HCT116 (cell line): Measurements from ENCODE around the gene SUPT6H. TPM values are rescaled to one million over a fixed set of nuclear protein-coding genes. Genes with fewer than 3 reads are reported as not detected.

ENCODE experiments used
- ATAC-seq: fragments of 200-7000 bp; cut with Tn5 transposase; 2 replicates; pipeline ENCODE4 v1.9.1; 2020; ENCODE audit warnings: mild to moderate bottlenecking, moderate library complexity
- BruUV-seq: library from RNA; stranded (reverse); fragments of 400-500 nt; replicated peaks from 2 replicates; lab custom pipeline; 2021; lab: Mats Ljungman, UMichigan
- CTCF ChIA-PET: fragments of 300-600 bp; sonication (Branson Sonifier 250); formaldehyde crosslinking; loops from one replicate; lab custom pipeline; 2021; ENCODE audit warnings: antibody characterized with exemption; lab: Charles Lee
- POLR2A ChIA-PET: fragments of 300-600, 350-600 bp; sonication (Branson Sonifier 250); formaldehyde crosslinking; loops from one replicate; lab custom pipeline; 2021; ENCODE audit warnings: antibody characterized with exemption; lab: Charles Lee
- RAD21 ChIA-PET, 2 experiments: fragments of 300-600 bp; sonication (Branson Sonifier 250); formaldehyde crosslinking; loops; one replicate each; lab custom pipeline; 2023; ENCODE audit warnings: low total read pairs in 2 of 2; ENCODE audit not compliant: uncharacterized antibody in 2 of 2, unreplicated experiment in 2 of 2, low non-redundant PET in 1 of 2; lab: Charles Lee
- DNase-seq: peaks from one replicate; pipeline ENCODE4 v3.0.0-alpha.2; 2010; ENCODE audit warnings: low read depth, low spot score
- H2AFZ ChIP-seq: fragments of 200-600 bp; shearing (Covaris generic), sonication (generic); 2 replicates; pipeline ENCODE4 v1.6.1; 2017; ENCODE audit warnings: low read depth, mixed run types, mixed read lengths, antibody characterized with exemption, low read length; ENCODE audit not compliant: poor library complexity, severe bottlenecking
- H3K27ac ChIP-seq: 2 replicates; pipeline ENCODE4 v1.5.1; 2012; ENCODE audit warnings: low read depth, low read length
- H3K27me3 ChIP-seq: fragments of 200-600 bp; sonication (generic); 2 replicates; pipeline ENCODE4 v1.6.1; 2016; ENCODE audit warnings: mixed run types, low read length, mixed read lengths; ENCODE audit not compliant: insufficient read depth
- H3K36me3 ChIP-seq, 2 experiments: fragments of 200-500 bp in 1 of 2; fragments of 200-600 bp in 1 of 2; sonication (Bioruptor generic) in 1 of 2; sonication (generic) in 1 of 2; 2 replicates each; pipeline versions ENCODE4 v1.5.1 to v1.6.1; 2014 to 2016; ENCODE audit warnings: low read length in 2 of 2, inconsistent platforms in 1 of 2, mixed read lengths in 1 of 2, mixed run types in 1 of 2; ENCODE audit not compliant: insufficient read depth in 2 of 2, control insufficient read depth in 1 of 2
- H3K4me1 ChIP-seq, 2 experiments: fragments of 200-600 bp in 1 of 2; sonication (generic) in 1 of 2; 2 replicates each; pipeline versions ENCODE4 v1.5.1 to v1.6.1; 2012 to 2017; ENCODE audit warnings: low read length in 2 of 2, inconsistent platforms in 1 of 2, mild to moderate bottlenecking in 1 of 2, mixed read lengths in 1 of 2, mixed run types in 1 of 2, moderate library complexity in 1 of 2; ENCODE audit not compliant: insufficient read depth in 2 of 2, control insufficient read depth in 1 of 2
- H3K4me2 ChIP-seq: fragments of 200-600 bp; sonication (generic); 2 replicates; pipeline ENCODE4 v1.6.1; 2017; ENCODE audit warnings: mixed run types, low read length, mixed read lengths
- H3K4me3 ChIP-seq, 2 experiments: fragments of 200-600 bp in 1 of 2; sonication (generic) in 1 of 2; replicated peaks in 1 of 2; 2 replicates each; pipeline ENCODE4 v1.5.1; 2011 to 2016; ENCODE audit warnings: low read length in 2 of 2, control low read depth in 1 of 2, low read depth in 1 of 2, mild to moderate bottlenecking in 1 of 2, mixed read lengths in 1 of 2, mixed run types in 1 of 2
- H3K79me2 ChIP-seq: fragments of 200-600 bp; sonication (generic); 2 replicates; pipeline ENCODE4 v1.6.1; 2017; ENCODE audit warnings: mild to moderate bottlenecking, mixed run types, low read length, moderate library complexity, mixed read lengths; ENCODE audit not compliant: insufficient read depth
- H3K9ac ChIP-seq: fragments of 200-600 bp; sonication (generic); 2 replicates; pipeline ENCODE4 v1.6.1; 2016; ENCODE audit warnings: low read length, mixed read lengths
- H3K9me2 ChIP-seq: fragments of 200-600 bp; sonication (generic), shearing (Covaris generic); 2 replicates; pipeline ENCODE4 v1.6.1; 2017; ENCODE audit warnings: mixed run types, mild to moderate bottlenecking, moderate library complexity; ENCODE audit not compliant: insufficient read depth
- H3K9me3 ChIP-seq, 2 experiments: fragments of 200-500 bp in 1 of 2; fragments of 200-600 bp in 1 of 2; sonication (Bioruptor generic) in 1 of 2; sonication (generic) in 1 of 2; 2 replicates each; pipeline ENCODE4 v1.6.1; 2014 to 2017; ENCODE audit warnings: low read length in 2 of 2, mixed read lengths in 2 of 2, inconsistent platforms in 1 of 2, low read depth in 1 of 2, mild to moderate bottlenecking in 1 of 2, mixed run types in 1 of 2, moderate library complexity in 1 of 2; ENCODE audit not compliant: control insufficient read depth in 1 of 2, insufficient read depth in 1 of 2
- H4K20me1 ChIP-seq: fragments of 200-600 bp; sonication (generic), shearing (Covaris generic); 2 replicates; pipeline ENCODE4 v1.6.1; 2017; ENCODE audit warnings: mixed run types, mild to moderate bottlenecking, moderate library complexity; ENCODE audit not compliant: insufficient read depth
- CBX3 ChIP-seq: IDR thresholded peaks from 2 replicates; pipeline ENCODE4 v1.6.1; 2012; ENCODE audit warnings: low read depth
- CEBPB ChIP-seq: IDR thresholded peaks from 2 replicates; pipeline ENCODE4 v1.6.1; 2012; ENCODE audit warnings: low read depth
- EGR1 ChIP-seq: IDR thresholded peaks from 2 replicates; pipeline ENCODE4 v1.6.1; 2012; ENCODE audit warnings: low read depth
- ELF1 ChIP-seq: IDR thresholded peaks from 2 replicates; pipeline ENCODE4 v1.6.1; 2012; ENCODE audit warnings: low read depth, borderline replicate concordance
- EZH2phosphoT487 ChIP-seq: fragments of 200-600 bp; IDR thresholded peaks from 2 replicates; pipeline ENCODE4 v1.6.1; 2018; ENCODE audit warnings: antibody characterized with exemption, borderline replicate concordance
- POLR2AphosphoS5 ChIP-seq: IDR thresholded peaks from 2 replicates; pipeline ENCODE4 v1.6.1; 2011; ENCODE audit warnings: mild to moderate bottlenecking, low read depth, low read length, moderate library complexity
- SRF ChIP-seq: IDR thresholded peaks from 2 replicates; pipeline ENCODE4 v1.6.1; 2012; ENCODE audit warnings: low read depth
- intact Hi-C: fragments of 100-400 bp; cut with micrococcal nuclease; formaldehyde crosslinking; loops from 2 replicates; pipeline ENCODE4 v1.10.0; 2022
- total RNA-seq: library from RNA; stranded (reverse); gene quantifications from one replicate; pipeline ENCODE4 v1.2.1, GENCODE V29; 2021; ENCODE audit not compliant: unreplicated experiment
- TF ChIP-seq, protein P1 (sequence below): IDR thresholded peaks from 2 replicates; pipeline ENCODE4 v1.6.1; 2011; ENCODE audit warnings: mild to moderate bottlenecking, low read length, moderate library complexity; ENCODE audit not compliant: insufficient replicate concordance; ENCODE audit errors: extremely low read depth
- TF ChIP-seq, protein P2 (sequence below): IDR thresholded peaks from 2 replicates; pipeline ENCODE4 v1.6.1; 2012

SUPT6H gene
- total RNA-seq, 1 experiment from 2014 or later, result 62.1 TPM

GRCh38 chr17:28645576-28645939 is 16.4 kb upstream of the SUPT6H start:
- Histone ChIP-seq H3K4me3 (peak overlapping the region; percentile 61 to 77), H3K27me3 (no peaks in the 10 kb centered on the region), H3K4me2 (peak overlapping the region; percentile 90), H4K20me1 (peaks cover 7% of the 10 kb centered on the region; the same call in 1 of the 2 replicates), H3K4me1 (peaks cover 12 to 29% of the 10 kb centered on the region in 2 experiments), H2AFZ (no peak overlapping the region), H3K79me2 (peaks cover 42% of the 10 kb centered on the region), H3K27ac (peak overlapping the region; percentile 74)
- ChIA-PET POLR2A (interaction anchor here (3.1 kb wide), 1 partner anchor 16 kb away, joined by 19 read pairs; the partner anchor contains the start of genes SDF2 and SUPT6H), CTCF (interaction anchor here (0.9 to 2.3 kb wide), 8 partner anchors 11 to 471 kb away, joined by 3 to 10 read pairs (median 4); partner anchors contain the start of genes PHF12, RPL23A, SDF2 and SUPT6H)
- TF ChIP-seq POLR2AphosphoS5, result no peak
- TF ChIP-seq CBX3, result 0 out of 2 replicates have a peak, but pooled peaks have one; percentile 8
- TF ChIP-seq, all 23 proteins: peak for 1
- Histone ChIP-seq H3K36me3 (peaks cover 27 to 33% of the 10 kb centered on the region in 2 experiments; a peak in 3 of 4 replicates), H3K9ac (peak overlapping the region; percentile 83), H3K9me2 (no peaks in the 10 kb centered on the region), H3K9me3 (no peaks in the 10 kb centered on the region)
- peak; percentile 5; the same call in 1 of the 2 replicates for ATAC-seq
- TSS peak; percentile 97 for BruUV-seq
- intact Hi-C loops, result loop anchor here (1.0 to 10.0 kb wide), 2 partner anchors 31 to 259 kb away; partner anchors contain the start of gene DHRS13
- no peak for DNase-seq
- RAD21 ChIA-PET, result no interaction called here

- ChIA-PET RAD21 (no interaction called here), POLR2A (interaction anchor here (0.9 to 3.1 kb wide), 2 partner anchors 15 to 16 kb away, joined by 4 to 19 read pairs; partner anchors contain the start of genes SDF2 and SUPT6H), CTCF (interaction anchor here (0.8 to 2.3 kb wide), 11 partner anchors 12 to 471 kb away, joined by 3 to 7 read pairs (median 3); no protein-coding TSS in a partner anchor)
- H3K79me2 ChIP-seq, result peaks cover 37% of the 10 kb centered on the region
- TF ChIP-seq POLR2AphosphoS5 (no peak), SRF (no peak), CEBPB (no peak), EZH2phosphoT487 (no peak), ELF1 (no peak), EGR1 (no peak)
- TF ChIP-seq, protein P1, sequence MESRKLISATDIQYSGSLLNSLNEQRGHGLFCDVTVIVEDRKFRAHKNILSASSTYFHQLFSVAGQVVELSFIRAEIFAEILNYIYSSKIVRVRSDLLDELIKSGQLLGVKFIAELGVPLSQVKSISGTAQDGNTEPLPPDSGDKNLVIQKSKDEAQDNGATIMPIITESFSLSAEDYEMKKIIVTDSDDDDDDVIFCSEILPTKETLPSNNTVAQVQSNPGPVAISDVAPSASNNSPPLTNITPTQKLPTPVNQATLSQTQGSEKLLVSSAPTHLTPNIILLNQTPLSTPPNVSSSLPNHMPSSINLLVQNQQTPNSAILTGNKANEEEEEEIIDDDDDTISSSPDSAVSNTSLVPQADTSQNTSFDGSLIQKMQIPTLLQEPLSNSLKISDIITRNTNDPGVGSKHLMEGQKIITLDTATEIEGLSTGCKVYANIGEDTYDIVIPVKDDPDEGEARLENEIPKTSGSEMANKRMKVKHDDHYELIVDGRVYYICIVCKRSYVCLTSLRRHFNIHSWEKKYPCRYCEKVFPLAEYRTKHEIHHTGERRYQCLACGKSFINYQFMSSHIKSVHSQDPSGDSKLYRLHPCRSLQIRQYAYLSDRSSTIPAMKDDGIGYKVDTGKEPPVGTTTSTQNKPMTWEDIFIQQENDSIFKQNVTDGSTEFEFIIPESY, result no peak
- TF ChIP-seq, protein P2, sequence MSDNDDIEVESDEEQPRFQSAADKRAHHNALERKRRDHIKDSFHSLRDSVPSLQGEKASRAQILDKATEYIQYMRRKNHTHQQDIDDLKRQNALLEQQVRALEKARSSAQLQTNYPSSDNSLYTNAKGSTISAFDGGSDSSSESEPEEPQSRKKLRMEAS, result no peak
- peak overlapping the region; percentile 61 to 77 for H3K4me3 ChIP-seq
- no peaks in the 10 kb centered on the region for H3K9me3 ChIP-seq
- peaks cover 21 to 27% of the 10 kb centered on the region in 2 experiments; a peak in 3 of 4 replicates for H3K36me3 ChIP-seq
- peaks cover 7% of the 10 kb centered on the region; the same call in 1 of the 2 replicates for H4K20me1 ChIP-seq
- intact Hi-C loops, result loop anchor here (10.0 kb wide), 1 partner anchor 259 kb away; the partner anchor contains the start of gene DHRS13
- peak overlapping the region; percentile 83 for H3K9ac ChIP-seq
- H3K9me2 ChIP-seq, result no peaks in the 10 kb centered on the region
- H3K4me2 ChIP-seq, result peak overlapping the region; percentile 90
- BruUV-seq, result no TSS peak
- DNase-seq (no peak), ATAC-seq (no peak)
- no peak overlapping the region for H2AFZ ChIP-seq
- H3K27me3 ChIP-seq, result no peaks in the 10 kb centered on the region
- peak overlapping the region; percentile 74 for H3K27ac ChIP-seq
- H3K4me1 ChIP-seq, result peaks cover 12 to 29% of the 10 kb centered on the region in 2 experiments
Measured at GRCh38 chr17:28646039-28646754, 15.8 kb upstream of the SUPT6H start.
